HepG2 (cell line): ENCODE results near the gene BBS12. TPM values are rescaled to one million over a fixed set of nuclear protein-coding genes. Genes with fewer than 3 reads are reported as not detected.

Source experiments
- ARID3A ChIP-seq: IDR thresholded peaks from 2 replicates; pipeline ENCODE4 v1.6.1; 2012; ENCODE audit warnings: low read depth, low read length, improper control_type of control experiment
- CEBPG ChIP-seq: IDR thresholded peaks from 2 replicates; pipeline ENCODE4 v1.6.1; 2016
- DNMT3B ChIP-seq: conservative IDR thresholded peaks from 2 replicates; pipeline ENCODE4 v1.6.1; 2016; ENCODE audit warnings: missing biosample characterization, control low read depth
- KLF11 ChIP-seq: IDR thresholded peaks from 2 replicates; pipeline ENCODE4 v1.6.1; 2016; ENCODE audit warnings: missing compliant biosample characterization
- MAFF ChIP-seq: IDR thresholded peaks from 2 replicates; pipeline ENCODE4 v1.6.1; 2011; ENCODE audit warnings: low read depth, low read length, improper control_type of control experiment
- MBD4 ChIP-seq: IDR thresholded peaks from 2 replicates; pipeline ENCODE4 v1.6.1; 2012; ENCODE audit warnings: low read length, inconsistent platforms, borderline replicate concordance
- MEIS1 ChIP-seq: sonication (generic); formaldehyde crosslinking; IDR thresholded peaks from 2 replicates; pipeline ENCODE4 v1.9.0; 2021; ENCODE audit warnings: mild to moderate bottlenecking, missing genetic modification reagents, moderate library complexity, borderline replicate concordance
- NFIB ChIP-seq: sonication (generic); formaldehyde crosslinking; IDR thresholded peaks from 2 replicates; pipeline ENCODE4 v1.9.0; 2021; ENCODE audit warnings: missing genetic modification reagents, mild to moderate bottlenecking, borderline replicate concordance
- RAD51 ChIP-seq: fragments of 450-650 bp; IDR thresholded peaks from 2 replicates; pipeline ENCODE4 v1.6.1; 2016; ENCODE audit warnings: borderline replicate concordance
- SMYD3 ChIP-seq: sonication (generic); formaldehyde crosslinking; IDR thresholded peaks from 2 replicates; pipeline ENCODE4 v1.8.1; 2023; ENCODE audit warnings: mild to moderate bottlenecking, missing genetic modification reagents
- SOX5 ChIP-seq: IDR thresholded peaks from 2 replicates; pipeline ENCODE4 v1.6.1; 2016; ENCODE audit warnings: borderline replicate concordance
- ZNF224 ChIP-seq: sonication (generic); formaldehyde crosslinking; IDR thresholded peaks from 2 replicates; pipeline ENCODE4 v1.5.0; 2020; ENCODE audit warnings: mild to moderate bottlenecking, missing genetic modification reagents
- ZNF281 ChIP-seq: sonication (generic); formaldehyde crosslinking; IDR thresholded peaks from 2 replicates; pipeline ENCODE4 v1.4.0; 2020; ENCODE audit warnings: missing genetic modification reagents, borderline replicate concordance
- ZNF333 ChIP-seq: sonication (generic); formaldehyde crosslinking; IDR thresholded peaks from 2 replicates; pipeline ENCODE4 v1.4.0; 2020; ENCODE audit warnings: mild to moderate bottlenecking, missing genetic modification reagents, borderline replicate concordance
- ZNF552 ChIP-seq: sonication (generic); formaldehyde crosslinking; IDR thresholded peaks from 2 replicates; pipeline ENCODE4 v1.9.0; 2022; ENCODE audit warnings: missing genetic modification reagents, mild to moderate bottlenecking, borderline replicate concordance
- ZNF710 ChIP-seq: sonication (generic); formaldehyde crosslinking; IDR thresholded peaks from 2 replicates; pipeline ENCODE4 v1.5.0; 2020; ENCODE audit warnings: mild to moderate bottlenecking, missing genetic modification reagents, borderline replicate concordance
- polyA plus RNA-seq, 8 experiments: library from polyadenylated mRNA; depleted of rRNA in 3 of 8; stranded (reverse) in 7 of 8; unstranded in 1 of 8; fragments of >200 nt; fragmentation: Illumina TruSeq in 4 of 8; extraction: Trizol in 4 of 8; gene quantifications; 2 replicates each; pipeline versions ENCODE4 v1.2.1 to v1.2.3, GENCODE V29; 2011 to 2016; ENCODE audit warnings: low read depth in 4 of 8, missing spikeins in 1 of 8, mixed read lengths in 1 of 8; ENCODE audit not compliant: insufficient read depth in 1 of 8
- total RNA-seq, 5 experiments: library from RNA; depleted of rRNA; stranded (reverse); fragments of >200 nt; fragmentation: Illumina TruSeq; extraction: Trizol; gene quantifications; 2 replicates each; pipeline ENCODE4 v1.2.3, GENCODE V29; 2016; ENCODE audit warnings: low read depth in 1 of 5
- TF ChIP-seq, protein P1 (sequence below): sonication (generic); formaldehyde crosslinking; IDR thresholded peaks from 2 replicates; pipeline ENCODE4 v1.4.0; 2020; ENCODE audit warnings: missing genetic modification reagents, borderline replicate concordance
- TF ChIP-seq, protein P2 (sequence below): IDR thresholded peaks from 2 replicates; pipeline ENCODE4 v1.6.1; 2016; ENCODE audit warnings: mild to moderate bottlenecking

BBS12 gene
- total and polyA plus RNA-seq, 2 of the 13 experiments (the other 11 are each of a cell fraction or from before 2014, with no cell fraction given), result 0.32 to 1.7 TPM

- TF ChIP-seq, protein P1, sequence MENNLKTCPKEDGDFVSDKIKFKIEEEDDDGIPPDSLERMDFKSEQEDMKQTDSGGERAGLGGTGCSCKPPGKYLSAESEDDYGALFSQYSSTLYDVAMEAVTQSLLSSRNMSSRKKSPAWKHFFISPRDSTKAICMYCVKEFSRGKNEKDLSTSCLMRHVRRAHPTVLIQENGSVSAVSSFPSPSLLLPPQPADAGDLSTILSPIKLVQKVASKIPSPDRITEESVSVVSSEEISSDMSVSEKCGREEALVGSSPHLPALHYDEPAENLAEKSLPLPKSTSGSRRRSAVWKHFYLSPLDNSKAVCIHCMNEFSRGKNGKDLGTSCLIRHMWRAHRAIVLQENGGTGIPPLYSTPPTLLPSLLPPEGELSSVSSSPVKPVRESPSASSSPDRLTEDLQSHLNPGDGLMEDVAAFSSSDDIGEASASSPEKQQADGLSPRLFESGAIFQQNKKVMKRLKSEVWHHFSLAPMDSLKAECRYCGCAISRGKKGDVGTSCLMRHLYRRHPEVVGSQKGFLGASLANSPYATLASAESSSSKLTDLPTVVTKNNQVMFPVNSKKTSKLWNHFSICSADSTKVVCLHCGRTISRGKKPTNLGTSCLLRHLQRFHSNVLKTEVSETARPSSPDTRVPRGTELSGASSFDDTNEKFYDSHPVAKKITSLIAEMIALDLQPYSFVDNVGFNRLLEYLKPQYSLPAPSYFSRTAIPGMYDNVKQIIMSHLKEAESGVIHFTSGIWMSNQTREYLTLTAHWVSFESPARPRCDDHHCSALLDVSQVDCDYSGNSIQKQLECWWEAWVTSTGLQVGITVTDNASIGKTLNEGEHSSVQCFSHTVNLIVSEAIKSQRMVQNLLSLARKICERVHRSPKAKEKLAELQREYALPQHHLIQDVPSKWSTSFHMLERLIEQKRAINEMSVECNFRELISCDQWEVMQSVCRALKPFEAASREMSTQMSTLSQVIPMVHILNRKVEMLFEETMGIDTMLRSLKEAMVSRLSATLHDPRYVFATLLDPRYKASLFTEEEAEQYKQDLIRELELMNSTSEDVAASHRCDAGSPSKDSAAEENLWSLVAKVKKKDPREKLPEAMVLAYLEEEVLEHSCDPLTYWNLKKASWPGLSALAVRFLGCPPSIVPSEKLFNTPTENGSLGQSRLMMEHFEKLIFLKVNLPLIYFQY (CRISPR knock-in tag), result no peak
- no peak for TF ChIP-seq CEBPG (CRISPR knock-in tag)
- no peak for TF ChIP-seq MBD4
- no peak for TF ChIP-seq RAD51
- TF ChIP-seq ZNF333 (CRISPR knock-in tag), result no peak; the same call in 1 of the 2 replicates
- TF ChIP-seq MEIS1, result no peak; the same call in 1 of the 2 replicates
- TF ChIP-seq SOX5 (CRISPR knock-in tag), result no peak
- TF ChIP-seq ARID3A, result no peak
- TF ChIP-seq DNMT3B (CRISPR knock-in tag), result no peak
- no peak for TF ChIP-seq SMYD3 (CRISPR knock-in tag)
- TF ChIP-seq ZNF224 (CRISPR knock-in tag), result no peak
- TF ChIP-seq, protein P2, sequence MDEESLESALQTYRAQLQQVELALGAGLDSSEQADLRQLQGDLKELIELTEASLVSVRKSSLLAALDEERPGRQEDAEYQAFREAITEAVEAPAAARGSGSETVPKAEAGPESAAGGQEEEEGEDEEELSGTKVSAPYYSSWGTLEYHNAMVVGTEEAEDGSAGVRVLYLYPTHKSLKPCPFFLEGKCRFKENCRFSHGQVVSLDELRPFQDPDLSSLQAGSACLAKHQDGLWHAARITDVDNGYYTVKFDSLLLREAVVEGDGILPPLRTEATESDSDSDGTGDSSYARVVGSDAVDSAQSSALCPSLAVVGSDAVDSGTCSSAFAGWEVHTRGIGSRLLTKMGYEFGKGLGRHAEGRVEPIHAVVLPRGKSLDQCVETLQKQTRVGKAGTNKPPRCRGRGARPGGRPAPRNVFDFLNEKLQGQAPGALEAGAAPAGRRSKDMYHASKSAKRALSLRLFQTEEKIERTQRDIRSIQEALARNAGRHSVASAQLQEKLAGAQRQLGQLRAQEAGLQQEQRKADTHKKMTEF (CRISPR knock-in tag), result peak; percentile 45; the same call in 1 of the 2 replicates
- TF ChIP-seq MAFF, result no peak
- no peak for TF ChIP-seq ZNF710
- TF ChIP-seq ZNF552 (CRISPR knock-in tag), result no peak
- no peak for TF ChIP-seq NFIB (CRISPR knock-in tag)
- TF ChIP-seq ZNF281 (CRISPR knock-in tag), result no peak
- TF ChIP-seq KLF11, result no peak
Measured at GRCh38 chr4:122732329-122733026, at the start of gene BBS12 (continued).
